Measurements from ENCODE around the gene DMRT3.

DNA sequence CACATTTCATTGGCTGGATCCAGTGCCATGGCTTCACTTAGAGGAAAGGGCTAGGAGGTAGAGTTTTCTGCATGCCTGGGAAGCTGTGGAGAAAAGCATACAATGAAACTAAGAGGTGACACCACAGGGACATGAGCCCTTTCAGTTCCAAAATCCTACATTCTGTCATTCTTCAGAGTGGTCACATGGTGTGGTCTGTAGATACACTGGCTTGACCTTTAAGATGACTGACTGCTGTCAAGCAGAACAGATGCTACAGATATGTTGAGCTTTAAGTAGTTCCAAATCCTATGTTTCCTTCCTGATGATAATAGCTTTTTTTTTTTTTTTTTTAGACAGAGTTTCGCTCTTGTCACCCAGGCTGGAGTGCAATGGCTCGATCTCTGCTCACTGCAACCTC is 26.2 kb downstream of the DMRT3 start:
- TF ChIP-seq EZH2 (IDR thresholded peaks at IDR 0.05) (no peak), EZH2phosphoT487 (IDR thresholded peaks at IDR 0.05) (no peak)
- TF ChIP-seq, protein P1, sequence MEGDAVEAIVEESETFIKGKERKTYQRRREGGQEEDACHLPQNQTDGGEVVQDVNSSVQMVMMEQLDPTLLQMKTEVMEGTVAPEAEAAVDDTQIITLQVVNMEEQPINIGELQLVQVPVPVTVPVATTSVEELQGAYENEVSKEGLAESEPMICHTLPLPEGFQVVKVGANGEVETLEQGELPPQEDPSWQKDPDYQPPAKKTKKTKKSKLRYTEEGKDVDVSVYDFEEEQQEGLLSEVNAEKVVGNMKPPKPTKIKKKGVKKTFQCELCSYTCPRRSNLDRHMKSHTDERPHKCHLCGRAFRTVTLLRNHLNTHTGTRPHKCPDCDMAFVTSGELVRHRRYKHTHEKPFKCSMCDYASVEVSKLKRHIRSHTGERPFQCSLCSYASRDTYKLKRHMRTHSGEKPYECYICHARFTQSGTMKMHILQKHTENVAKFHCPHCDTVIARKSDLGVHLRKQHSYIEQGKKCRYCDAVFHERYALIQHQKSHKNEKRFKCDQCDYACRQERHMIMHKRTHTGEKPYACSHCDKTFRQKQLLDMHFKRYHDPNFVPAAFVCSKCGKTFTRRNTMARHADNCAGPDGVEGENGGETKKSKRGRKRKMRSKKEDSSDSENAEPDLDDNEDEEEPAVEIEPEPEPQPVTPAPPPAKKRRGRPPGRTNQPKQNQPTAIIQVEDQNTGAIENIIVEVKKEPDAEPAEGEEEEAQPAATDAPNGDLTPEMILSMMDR (IDR thresholded peaks at IDR 0.05): no peak
